ENCODE measurements around the gene ZCCHC2. TPM values are rescaled to one million over a fixed set of nuclear protein-coding genes. Genes with fewer than 3 reads are reported as not detected.

The ZCCHC2 gene
- total and polyA plus RNA-seq, 2 of the 4 experiments (the other 2 are of a cell fraction), result 3.2 to 3.6 TPM

DNA sequence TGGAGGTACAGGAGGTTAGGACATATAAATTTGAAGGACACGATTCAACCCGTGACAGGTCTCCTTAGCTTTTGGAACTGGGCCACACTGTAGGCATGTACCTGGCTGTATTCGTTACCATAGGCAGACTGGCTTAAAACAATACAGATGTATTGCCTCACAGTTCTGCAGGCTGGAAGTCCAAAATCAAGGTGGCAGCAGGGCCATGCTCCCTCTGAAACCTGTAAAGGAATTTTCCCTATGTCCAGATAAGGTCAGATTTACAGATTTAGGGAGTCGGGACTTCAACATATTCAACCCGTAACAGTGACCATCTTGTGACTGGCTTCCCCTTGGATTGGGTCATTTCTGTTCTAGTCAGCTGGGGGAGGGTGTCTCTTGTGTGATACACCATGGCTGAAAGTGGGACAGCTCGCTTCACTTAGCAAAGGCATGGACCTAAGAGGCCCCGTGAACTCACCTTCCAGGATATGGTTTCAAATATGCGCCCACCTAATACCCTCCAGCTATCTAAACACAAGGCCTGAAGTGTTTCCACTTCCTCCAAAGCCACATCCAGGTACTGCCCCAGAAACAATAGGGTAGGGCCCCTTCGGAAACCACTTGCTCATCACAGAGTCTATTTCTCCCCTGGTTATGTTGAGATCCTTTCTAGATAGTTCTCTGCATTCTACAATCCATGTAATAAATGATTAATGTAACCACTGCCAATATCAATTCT, 85.0 kb downstream of the ZCCHC2 start:
- intact Hi-C loops (cut with micrococcal nuclease) (no loop called here), dilution Hi-C loops (cut with HindIII; ENCODE audit: low sequenced_read_pairs, unreplicated experiment) (no loop called here), in situ Hi-C loops (cut with MboI; ENCODE audit: low sequenced_read_pairs) (no loop called here)
- Histone ChIP-seq H3K27me3 (ENCODE audit: control insufficient read depth, insufficient read depth, low read length) (peaks cover 56% of the 10 kb centered on the region), H2AFZ (replicated peaks; ENCODE audit: low read length, poor library complexity) (no peak overlapping the region), H3K4me1 (ENCODE audit: control insufficient read depth, insufficient read depth, low read length) (peaks cover 1% of the 10 kb centered on the region; the same call in 1 of the 2 replicates), H2BK120ac (ENCODE audit: low read depth, low read length) (no peak overlapping the region), H3K36me3 (ENCODE audit: control insufficient read depth, insufficient read depth, low read length) (no peaks in the 10 kb centered on the region), H3K79me1 (ENCODE audit: low read depth in 1 of 2, low read length in 2 of 2) (no peaks in the 10 kb centered on the region), H3K4ac (ENCODE audit: low read depth, low read length) (no peak overlapping the region), H3K9ac (ENCODE audit: low read depth, low read length) (no peak overlapping the region), H4K91ac (ENCODE audit: insufficient read depth, low read depth, low read length) (no peak overlapping the region), H2BK15ac (ENCODE audit: low read depth, low read length) (no peak overlapping the region), H3K9me3 (ENCODE audit: control insufficient read depth, insufficient read depth, low read length) (no peaks in the 10 kb centered on the region), H3K18ac (ENCODE audit: low read depth, low read length) (no peak overlapping the region), H2AK5ac (ENCODE audit: low read depth, low read length) (no peak overlapping the region), H2BK5ac (ENCODE audit: low read depth, low read length, poor library complexity, severe bottlenecking) (no peak overlapping the region), H4K8ac (ENCODE audit: low read depth in 2 of 2, low read length in 2 of 2) (no peak overlapping the region), H3K56ac (ENCODE audit: extremely low read depth, insufficient read depth, low read length) (no peak overlapping the region), H2AK9ac (replicated peaks; ENCODE audit: low read depth, low read length, poor library complexity) (no peak overlapping the region), H3K9me1 (ENCODE audit: insufficient read depth, low read length) (no peaks in the 10 kb centered on the region), H3K14ac (replicated peaks; ENCODE audit: low read depth, low read length) (no peak overlapping the region), H3K4me3 (ENCODE audit: insufficient read depth, low read depth, low read length) (no peak overlapping the region), H3K23ac (ENCODE audit: low read depth, low read length) (no peak overlapping the region), H3K4me2 (ENCODE audit: low read depth, low read length) (no peak overlapping the region), H4K5ac (ENCODE audit: low read depth, low read length) (no peak overlapping the region), H4K20me1 (ENCODE audit: insufficient read depth, low read length) (no peaks in the 10 kb centered on the region), H2BK20ac (ENCODE audit: low read depth, low read length) (no peak overlapping the region), H3K27ac (ENCODE audit: insufficient read depth, low read length) (no peak overlapping the region)
- TF ChIP-seq POLR2A (IDR thresholded peaks at IDR 0.05; ENCODE audit: low read depth, low read length) (no peak), RCOR1 (IDR thresholded peaks at IDR 0.05; ENCODE audit: insufficient replicate concordance, low read length) (no peak), MXI1 (IDR thresholded peaks at IDR 0.05; ENCODE audit: borderline replicate concordance, low read depth, low read length) (no peak), NFE2L2 (IDR thresholded peaks at IDR 0.05; ENCODE audit: low read depth, low read length) (no peak), FOS (IDR thresholded peaks at IDR 0.05; ENCODE audit: low read depth, low read length) (no peak), SMC3 (IDR thresholded peaks at IDR 0.05; ENCODE audit: low read depth, low read length) (no peak), RFX5 (IDR thresholded peaks at IDR 0.05; ENCODE audit: low read depth, low read length) (no peak), MAFK (IDR thresholded peaks at IDR 0.05; ENCODE audit: low read depth, low read length) (no peak), BHLHE40 (IDR thresholded peaks at IDR 0.05; ENCODE audit: low read depth, low read length) (no peak), RAD21 (IDR thresholded peaks at IDR 0.05; ENCODE audit: low read length) (no peak), CEBPB (IDR thresholded peaks at IDR 0.05; ENCODE audit: low read depth, low read length) (no peak)
- TF ChIP-seq, protein P1, sequence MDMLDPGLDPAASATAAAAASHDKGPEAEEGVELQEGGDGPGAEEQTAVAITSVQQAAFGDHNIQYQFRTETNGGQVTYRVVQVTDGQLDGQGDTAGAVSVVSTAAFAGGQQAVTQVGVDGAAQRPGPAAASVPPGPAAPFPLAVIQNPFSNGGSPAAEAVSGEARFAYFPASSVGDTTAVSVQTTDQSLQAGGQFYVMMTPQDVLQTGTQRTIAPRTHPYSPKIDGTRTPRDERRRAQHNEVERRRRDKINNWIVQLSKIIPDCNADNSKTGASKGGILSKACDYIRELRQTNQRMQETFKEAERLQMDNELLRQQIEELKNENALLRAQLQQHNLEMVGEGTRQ (IDR thresholded peaks at IDR 0.05; ENCODE audit: low read depth, low read length), result no peak
- TF ChIP-seq, protein P2, sequence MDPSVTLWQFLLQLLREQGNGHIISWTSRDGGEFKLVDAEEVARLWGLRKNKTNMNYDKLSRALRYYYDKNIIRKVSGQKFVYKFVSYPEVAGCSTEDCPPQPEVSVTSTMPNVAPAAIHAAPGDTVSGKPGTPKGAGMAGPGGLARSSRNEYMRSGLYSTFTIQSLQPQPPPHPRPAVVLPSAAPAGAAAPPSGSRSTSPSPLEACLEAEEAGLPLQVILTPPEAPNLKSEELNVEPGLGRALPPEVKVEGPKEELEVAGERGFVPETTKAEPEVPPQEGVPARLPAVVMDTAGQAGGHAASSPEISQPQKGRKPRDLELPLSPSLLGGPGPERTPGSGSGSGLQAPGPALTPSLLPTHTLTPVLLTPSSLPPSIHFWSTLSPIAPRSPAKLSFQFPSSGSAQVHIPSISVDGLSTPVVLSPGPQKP (IDR thresholded peaks at IDR 0.05; ENCODE audit: borderline replicate concordance, low read depth, low read length), result no peak
- ATAC-seq (ENCODE audit: low read depth) (no peak), DNase-seq (no peak)
- ChIA-PET POLR2A (ENCODE audit: unreplicated experiment) (no interaction called here), CTCF (no interaction called here)
- BruUV-seq (replicated peaks), result no TSS peak
- WGBS, 2 experiments (ENCODE audit: extremely low coverage in 2 of 2, insufficient read length in 1 of 2), result 98% methylated on average over 4 of the region's 9 CpGs; no CpG with 5 or more reads in 1 of the 2 experiments

Data from IMR-90 (cell line).